WERI-Rb-1 (cell line): Measurements from ENCODE around the gene SLC9C1.
"Not testable (repeated sequence)": the region's sequence is repeated elsewhere in the genome, so short reads cannot be mapped to it uniquely, and the experiment has no call there.

ENCODE experiments used
- DNase-seq: peaks from one replicate; pipeline ENCODE4 v3.0.0-alpha.2; 2020
- H3K27ac ChIP-seq: fragments of 250-450 bp; sonication (Bioruptor Pico); 2 replicates; pipeline ENCODE4 v1.5.1; 2020; ENCODE audit warnings: mild to moderate bottlenecking, moderate library complexity
- H3K27me3 ChIP-seq: fragments of 250-450 bp; sonication (Bioruptor Pico); 2 replicates; pipeline ENCODE4 v1.5.1; 2021; ENCODE audit warnings: mild to moderate bottlenecking, low read depth, moderate library complexity; ENCODE audit not compliant: insufficient read depth, severe bottlenecking
- H3K36me3 ChIP-seq: fragments of 250-450 bp; sonication (Bioruptor Pico); 2 replicates; pipeline ENCODE4 v1.5.1; 2020; ENCODE audit warnings: mild to moderate bottlenecking, moderate library complexity
- H3K4me3 ChIP-seq: 2 replicates; pipeline ENCODE4 v1.5.1; 2011; ENCODE audit warnings: low read depth, mild to moderate bottlenecking, control low read depth, low read length
- H3K9me3 ChIP-seq: fragments of 250-450 bp; sonication (Bioruptor Pico); 2 replicates; pipeline ENCODE4 v1.5.1; 2021; ENCODE audit warnings: mild to moderate bottlenecking, moderate library complexity; ENCODE audit not compliant: severe bottlenecking
- CTCF ChIP-seq: IDR thresholded peaks from 2 replicates; pipeline ENCODE4 v1.5.1; 2011; ENCODE audit warnings: low read depth, mild to moderate bottlenecking, control low read depth, inconsistent platforms, low read length

Gene SLC9C1

DNA sequence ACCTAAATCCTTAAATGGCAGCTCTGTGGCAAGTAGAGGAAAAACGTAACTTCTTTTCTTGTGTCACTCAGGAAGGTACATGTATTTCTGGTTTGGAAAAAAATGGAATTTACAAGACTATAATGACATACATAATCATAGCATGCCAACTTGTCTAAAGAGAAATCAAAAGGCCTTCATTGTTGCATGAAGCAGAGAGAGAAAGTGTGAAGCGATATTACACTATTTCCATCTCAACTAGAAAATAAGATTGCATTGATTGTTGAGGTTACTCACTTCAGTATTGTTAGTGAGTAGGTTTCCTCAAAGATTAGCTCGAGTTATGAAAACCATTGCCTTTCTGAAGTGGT is 93.7 kb downstream of the SLC9C1 start:
- no peak for TF ChIP-seq CTCF
- Histone ChIP-seq H3K36me3 (no peaks in the 10 kb centered on the region), H3K27me3 (no peaks in the 10 kb centered on the region), H3K4me3 (no peak overlapping the region), H3K9me3 (no peaks in the 10 kb centered on the region), H3K27ac (no peak overlapping the region)
- DNase-seq, result no peak

GRCh38 chr3:112199622-112200316 is 94.2 kb downstream of the SLC9C1 start:
- no peak for TF ChIP-seq CTCF
- H3K9me3 ChIP-seq, result no peaks in the 10 kb centered on the region
- H3K4me3 ChIP-seq, result no peak overlapping the region
- no peaks in the 10 kb centered on the region for H3K36me3 ChIP-seq
- H3K27me3 ChIP-seq, result no peaks in the 10 kb centered on the region
- DNase-seq, result no peak
- no peak overlapping the region for H3K27ac ChIP-seq

- no peak overlapping the region for H3K4me3 ChIP-seq
- no peaks in the 10 kb centered on the region for H3K36me3 ChIP-seq
- peaks cover 2% of the 10 kb centered on the region for H3K9me3 ChIP-seq
- no peak overlapping the region for H3K27ac ChIP-seq
- H3K27me3 ChIP-seq, result no peaks in the 10 kb centered on the region
- TF ChIP-seq CTCF, result no peak
- DNase-seq, result no peak
These were observed 96.9 kb downstream of the SLC9C1 start for GRCh38 chr3:112197131-112197530.

- H3K36me3 ChIP-seq, result no peaks in the 10 kb centered on the region
- TF ChIP-seq CTCF, result no peak
These were observed 106.7 kb downstream of the SLC9C1 start for GRCh38 chr3:112187300-112187699.

GRCh38 chr3:112185423-112186035 is 108.5 kb downstream of the SLC9C1 start:
- not testable (repeated sequence) for H3K36me3 ChIP-seq, H3K4me3 ChIP-seq

More at GRCh38 chr3:112187300-112187699, 106.7 kb downstream of the SLC9C1 start:
- no peak overlapping the region for H3K27ac ChIP-seq
- no peak overlapping the region for H3K4me3 ChIP-seq
- peaks cover 2% of the 10 kb centered on the region for H3K9me3 ChIP-seq
- no peaks in the 10 kb centered on the region for H3K27me3 ChIP-seq
- no peak for DNase-seq

DNA sequence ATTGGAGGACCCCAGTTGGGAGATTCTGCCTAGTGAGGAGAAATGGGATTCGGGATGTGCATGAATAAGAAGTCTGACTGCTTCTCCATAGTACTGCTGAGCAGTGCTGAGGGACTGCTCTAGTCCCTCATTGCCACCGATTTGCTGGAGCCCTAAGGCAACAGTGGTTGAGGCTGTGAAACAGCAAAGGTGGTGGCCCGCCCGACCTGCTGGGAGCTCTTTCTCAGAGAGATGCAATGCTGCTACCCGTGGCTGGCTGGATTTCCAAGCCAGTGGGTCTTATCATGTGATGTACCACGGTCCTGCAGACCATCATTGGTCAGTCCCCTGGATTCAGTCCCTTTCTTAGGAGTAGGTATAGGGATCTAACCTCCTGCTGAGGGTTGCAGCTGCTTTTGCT is 118.4 kb downstream of the SLC9C1 start:
- Histone ChIP-seq H3K36me3 (no peaks in the 10 kb centered on the region), H3K9me3 (peaks cover 4% of the 10 kb centered on the region), H3K27ac (no peak overlapping the region), H3K4me3 (no peak overlapping the region), H3K27me3 (peaks cover 10% of the 10 kb centered on the region)
- TF ChIP-seq CTCF, result no peak
- no peak for DNase-seq

More at GRCh38 chr3:112185423-112186035, 108.5 kb downstream of the SLC9C1 start:
- not testable (repeated sequence) for DNase-seq, H3K9me3 ChIP-seq, H3K27ac ChIP-seq, H3K27me3 ChIP-seq
